NCI-H345 treated with DMSO at 0.1 percent for 48 hours (cell line): ENCODE results near the gene KIF5A.
"Not testable (repeated sequence)": the region's sequence is repeated elsewhere in the genome, so short reads cannot be mapped to it uniquely, and the experiment has no call there.

Source experiments
- DNase-seq: peaks from one replicate; lab custom pipeline; 2025; ENCODE audit not compliant: unreplicated experiment; lab: John Stamatoyannopoulos, UW

KIF5A gene

GRCh38 chr12:57581802-57582201, 32.0 kb downstream of the KIF5A start:
- DNase-seq, result no peak

- no peak for DNase-seq
Measured at GRCh38 chr12:57582440-57582839, 32.6 kb downstream of the KIF5A start.

- DNase-seq, result peak; percentile 45
Measured at GRCh38 chr12:57583008-57583831, 33.4 kb downstream of the KIF5A start.

DNA sequence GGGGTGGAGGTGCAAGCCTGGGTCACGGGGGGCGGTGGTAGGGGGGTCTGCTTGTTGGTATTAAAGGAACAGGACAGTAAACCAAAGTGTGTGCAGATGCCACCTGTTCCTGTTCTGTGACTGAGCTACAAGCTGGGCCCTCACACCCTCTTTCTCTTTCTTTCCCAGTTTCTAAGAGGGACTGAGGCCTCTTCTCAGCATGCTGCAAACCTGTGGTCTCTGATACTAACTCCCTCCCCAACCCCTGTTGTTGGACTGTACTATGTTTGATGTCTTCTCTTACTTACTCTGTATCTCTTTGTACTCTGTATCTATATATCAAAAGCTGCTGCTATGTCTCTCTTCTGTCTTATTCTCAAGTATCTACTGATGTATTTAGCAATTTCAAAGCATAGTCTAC, 34.2 kb downstream of the KIF5A start:
- no peak for DNase-seq

DNA sequence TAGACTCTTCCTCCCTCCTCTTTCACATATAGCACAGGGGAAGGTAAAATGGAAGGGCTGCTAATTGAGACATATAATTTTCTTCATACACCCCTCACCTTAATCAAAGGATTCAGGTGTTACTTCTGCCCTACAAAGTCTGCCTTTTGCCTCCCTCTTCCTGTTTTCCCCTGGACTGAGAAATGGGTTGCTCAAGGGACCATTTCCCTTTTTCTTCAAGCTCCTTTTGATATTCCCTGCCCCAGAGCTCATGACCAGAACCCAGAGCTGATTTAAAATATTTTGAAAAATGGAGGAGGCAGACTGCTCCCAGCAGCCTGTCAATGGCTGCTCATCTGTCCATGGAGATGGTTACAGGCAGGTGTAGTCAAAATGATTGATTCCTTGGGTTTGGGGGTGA, 34.8 kb downstream of the KIF5A start:
- no peak for DNase-seq

DNA sequence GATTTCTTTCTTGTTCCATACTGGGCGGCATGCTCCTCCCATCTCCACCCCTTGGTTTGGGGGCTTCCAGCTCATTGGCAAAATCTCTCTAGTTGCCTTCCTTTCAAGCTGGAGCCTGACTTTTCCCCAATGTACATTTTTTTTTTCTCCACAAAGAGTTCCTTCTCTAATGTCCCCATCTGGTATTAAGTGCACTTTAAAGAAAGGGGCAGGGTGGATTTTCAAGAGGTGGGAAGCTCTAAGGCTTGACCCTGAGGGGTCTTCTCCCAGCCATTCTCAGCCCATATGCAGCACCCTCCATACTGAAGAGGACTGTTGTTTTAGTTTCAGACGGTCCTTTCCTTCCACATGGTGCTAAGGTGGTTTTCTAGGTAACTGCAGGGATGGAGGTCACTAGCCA, 35.3 kb downstream of the KIF5A start:
- no peak for DNase-seq

GRCh38 chr12:57586128-57586527, 36.3 kb downstream of the KIF5A start:
- DNase-seq, result no peak

- DNase-seq, result no peak
Measured at GRCh38 chr12:57586832-57587429, 37.1 kb downstream of the KIF5A start.

- DNase-seq, result not testable (repeated sequence)
Measured at GRCh38 chr12:57588951-57589610, 39.2 kb downstream of the KIF5A start.

- DNase-seq, result no peak
Measured at GRCh38 chr12:57590479-57590863, 40.6 kb downstream of the KIF5A start.

DNA sequence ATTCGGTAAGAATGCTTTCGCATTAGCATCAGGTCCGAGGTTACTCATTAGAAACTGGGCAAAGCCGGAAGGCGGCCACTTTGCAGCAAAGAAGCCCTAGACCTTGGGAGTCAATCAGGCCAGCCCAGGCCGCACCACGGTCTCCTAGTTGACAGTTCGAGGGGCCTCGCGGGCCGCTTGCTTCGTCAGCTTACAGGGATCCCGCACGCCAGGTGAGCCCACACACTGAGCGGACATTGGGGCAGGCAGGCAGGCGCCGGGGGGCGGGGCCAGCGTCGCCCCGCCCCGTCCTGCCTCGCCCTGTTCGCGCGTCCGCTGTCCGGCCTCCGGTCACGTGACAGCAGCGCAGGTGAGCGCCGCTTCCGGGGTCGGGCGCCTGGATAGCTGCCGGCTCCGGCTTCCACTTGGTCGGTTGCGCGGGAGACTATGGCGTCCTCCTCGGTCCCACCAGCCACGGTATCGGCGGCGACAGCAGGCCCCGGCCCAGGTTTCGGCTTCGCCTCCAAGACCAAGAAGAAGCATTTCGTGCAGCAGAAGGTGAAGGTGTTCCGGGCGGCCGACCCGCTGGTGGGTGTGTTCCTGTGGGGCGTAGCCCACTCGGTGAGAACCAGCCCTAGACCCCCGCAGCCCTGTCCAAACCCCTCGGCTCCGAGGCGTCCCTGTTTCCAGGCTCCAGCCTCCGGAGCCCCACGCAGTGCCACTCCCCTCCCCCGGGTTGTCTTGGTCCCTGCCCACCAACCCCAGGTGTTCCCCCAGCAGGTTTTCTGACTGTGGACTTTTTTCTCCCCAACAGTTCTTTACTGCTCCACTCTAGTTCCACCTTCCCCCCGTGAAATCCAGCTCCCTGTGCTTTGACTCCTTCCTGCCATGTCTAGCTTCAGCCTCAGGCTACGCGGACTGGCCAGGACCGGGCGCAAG, 41.3 kb downstream of the KIF5A start, which contains the start of gene PIP4K2C:
PIP4K2C (plus strand) TSS at position 329 of the 918 bp plus-strand sequence; CDS start at position 427, 98 bp downstream.
- DNase-seq, result peak; percentile 72

DNA sequence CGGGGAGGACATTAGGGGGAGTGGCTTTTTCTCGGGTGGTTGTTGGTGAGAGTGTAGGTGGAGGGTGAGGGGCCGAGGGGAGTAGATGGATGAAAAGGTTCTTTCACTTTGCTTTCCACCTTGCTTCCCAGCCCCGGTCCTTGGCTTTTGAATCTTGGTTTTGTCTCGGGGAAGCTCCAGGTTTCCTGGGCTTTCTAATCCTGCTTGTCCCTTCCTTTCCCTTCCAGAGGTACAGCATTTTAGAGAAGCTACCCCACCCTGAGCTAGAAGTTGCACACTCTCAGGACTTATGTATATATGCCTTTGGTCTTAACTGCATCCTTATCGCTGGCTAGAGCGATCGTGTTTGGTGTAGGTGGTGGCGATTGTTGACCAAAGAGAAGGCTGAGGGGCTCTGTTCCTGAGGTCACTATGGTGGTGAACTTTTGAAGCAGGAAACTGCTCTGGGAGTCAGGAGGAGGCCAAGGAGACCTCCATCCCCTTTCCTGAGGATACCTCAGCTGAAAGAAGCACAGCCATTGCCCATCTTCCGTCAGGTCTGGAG, 42.0 kb downstream of the KIF5A start:
- DNase-seq, result no peak

- no peak for DNase-seq
Measured at GRCh38 chr12:57592551-57593165, 42.8 kb downstream of the KIF5A start.

GRCh38 chr12:57593187-57593586, 43.3 kb downstream of the KIF5A start:
- DNase-seq, result no peak

GRCh38 chr12:57600395-57600794, 50.6 kb downstream of the KIF5A start:
- no peak for DNase-seq

GRCh38 chr12:57602544-57602943, 52.7 kb downstream of the KIF5A start:
- DNase-seq, result no peak

DNA sequence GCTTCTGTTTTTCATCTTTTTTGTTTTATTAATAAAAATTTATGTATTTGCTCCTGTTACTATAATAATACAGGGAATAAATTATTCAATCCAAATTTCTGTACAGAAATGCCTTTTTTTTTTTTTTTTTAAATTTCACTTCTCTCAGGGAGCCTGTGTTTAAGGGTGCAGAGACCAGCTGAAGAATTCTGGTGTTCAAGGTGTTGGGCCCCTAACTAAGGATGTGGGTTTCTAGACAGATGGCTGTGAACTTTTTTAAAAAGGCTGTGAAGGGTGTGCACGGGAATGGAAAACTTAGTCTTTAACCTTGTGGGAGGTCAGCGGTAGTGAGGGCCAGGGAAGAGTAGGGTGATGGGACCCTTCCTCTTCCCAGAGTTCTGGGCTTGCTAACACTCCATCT, 53.5 kb downstream of the KIF5A start:
- no peak for DNase-seq

GRCh38 chr12:57603815-57604453, 54.1 kb downstream of the KIF5A start:
- DNase-seq, result no peak

DNA sequence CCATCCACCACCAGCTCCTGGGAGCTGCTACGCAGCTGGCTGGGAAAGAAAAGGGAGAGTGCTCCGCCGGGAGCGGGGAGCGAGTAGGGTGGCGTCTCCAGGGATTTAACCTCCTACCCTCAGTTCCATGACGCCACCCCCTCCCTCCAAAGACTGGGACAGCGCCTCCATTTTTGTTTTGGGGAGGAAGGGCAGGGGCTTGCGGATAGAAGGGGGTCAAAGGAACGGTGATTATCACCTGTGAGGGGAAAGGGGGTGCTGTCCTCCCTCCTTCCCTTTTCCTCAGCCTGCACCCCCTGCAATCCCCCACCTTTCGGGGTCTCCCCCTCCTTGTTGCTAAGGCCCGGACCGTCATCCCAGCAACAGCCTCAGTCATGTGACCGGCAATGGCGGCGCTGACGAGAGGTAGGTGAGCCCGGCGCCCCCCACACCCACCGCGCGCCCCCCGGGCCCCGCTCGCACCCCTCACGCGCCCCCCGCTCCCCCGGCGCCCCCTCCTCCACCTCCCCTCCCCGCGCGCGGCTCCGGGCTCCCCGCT, 54.7 kb downstream of the KIF5A start, which contains the start of gene DTX3:
DTX3 (plus strand) TSS at position 371 of the 538 bp plus-strand sequence. CDS start 1,694 bp downstream, outside the sequence.
- peak; percentile 64 for DNase-seq
